Smooth muscle cell (in vitro differentiated cells): ENCODE data around the gene ELOF1. TPM values are rescaled to one million over a fixed set of nuclear protein-coding genes. Genes with fewer than 3 reads are reported as not detected.
A peak's percentile ranks its signal among the peaks of the same experiment; 100 is the strongest.

ENCODE experiments used
- DNase-seq: peaks from one replicate; lab custom pipeline; 2025; ENCODE audit not compliant: unreplicated experiment; lab: John Stamatoyannopoulos, UW
- H2AFZ ChIP-seq: fragments of 200-600 bp; sonication (generic); 2 replicates; pipeline ENCODE4 v1.6.0; 2016; ENCODE audit warnings: antibody characterized with exemption, low read depth, mild to moderate bottlenecking
- H3F3A ChIP-seq: fragments of 200-600 bp; sonication (generic); 2 replicates; pipeline ENCODE4 v1.6.0; 2017; ENCODE audit warnings: antibody characterized with exemption, low read depth
- H3K27ac ChIP-seq: fragments of 200-600 bp; sonication (generic); 2 replicates; pipeline ENCODE4 v1.5.1; 2016; ENCODE audit warnings: low read depth, mild to moderate bottlenecking
- H3K27me3 ChIP-seq: fragments of 200-600 bp; sonication (generic); 2 replicates; pipeline ENCODE4 v1.6.1; 2016; ENCODE audit warnings: low read depth, mild to moderate bottlenecking
- H3K36me3 ChIP-seq: fragments of 200-600 bp; sonication (generic); 2 replicates; pipeline ENCODE4 v1.5.1; 2016; ENCODE audit warnings: low read depth
- H3K4me1 ChIP-seq: fragments of 200-600 bp; sonication (generic); 2 replicates; pipeline ENCODE4 v1.5.1; 2016; ENCODE audit warnings: low read depth
- H3K4me2 ChIP-seq: fragments of 200-600 bp; sonication (generic); 2 replicates; pipeline ENCODE4 v1.6.0; 2016; ENCODE audit warnings: mild to moderate bottlenecking
- H3K4me3 ChIP-seq: fragments of 200-600 bp; sonication (generic); 2 replicates; pipeline ENCODE4 v1.5.1; 2016; ENCODE audit warnings: mild to moderate bottlenecking
- H3K79me2 ChIP-seq: fragments of 200-600 bp; sonication (generic); 2 replicates; pipeline ENCODE4 v1.6.0; 2016; ENCODE audit warnings: low read depth, mild to moderate bottlenecking
- H3K9ac ChIP-seq: fragments of 200-600 bp; sonication (generic); 2 replicates; pipeline ENCODE4 v1.6.0; 2016; ENCODE audit warnings: low read depth
- H3K9me3 ChIP-seq: fragments of 200-600 bp; sonication (generic); replicated peaks from 2 replicates; pipeline ENCODE4 v1.5.1; 2016; ENCODE audit warnings: low read depth
- H4K20me1 ChIP-seq: fragments of 200-600 bp; sonication (generic); 2 replicates; pipeline ENCODE4 v1.6.0; 2016; ENCODE audit warnings: low read depth
- WGBS: methylation state at CpG from one replicate; pipeline ENCODE4 v1.1.7; 2016; ENCODE audit warnings: low lambda C conversion rate; 5-methylcytosine and 5-hydroxymethylcytosine counted together
- polyA plus RNA-seq: library from polyadenylated mRNA; unstranded; fragments of >200 nt; fragmentation: Nextera tagmentation; extraction: Ambion mirVana; gene quantifications from 2 replicates; pipeline ENCODE4 v1.2.1, GENCODE V29; 2016
- small RNA-seq: library from RNA; depleted of rRNA; stranded (forward); fragments of <200 nt; gene quantifications from one replicate; pipeline ENCODE3, GENCODE V24; 2014
- total RNA-seq: library from RNA; depleted of rRNA; stranded (reverse); fragments of >200 nt; gene quantifications from 2 replicates; pipeline ENCODE4 v1.2.3, GENCODE V29; 2014
- TF ChIP-seq, protein P1 (sequence below): fragments of 200-600 bp; sonication (generic); IDR thresholded peaks from 2 replicates; pipeline ENCODE4 v1.5.1; 2017; ENCODE audit warnings: borderline replicate concordance, mild to moderate bottlenecking, antibody characterized with exemption; ENCODE audit not compliant: insufficient read depth, poor library complexity, severe bottlenecking

The ELOF1 gene
- total and polyA plus RNA-seq, 2 experiments from 2014 or later, result 18.6 to 71.4 TPM

DNA sequence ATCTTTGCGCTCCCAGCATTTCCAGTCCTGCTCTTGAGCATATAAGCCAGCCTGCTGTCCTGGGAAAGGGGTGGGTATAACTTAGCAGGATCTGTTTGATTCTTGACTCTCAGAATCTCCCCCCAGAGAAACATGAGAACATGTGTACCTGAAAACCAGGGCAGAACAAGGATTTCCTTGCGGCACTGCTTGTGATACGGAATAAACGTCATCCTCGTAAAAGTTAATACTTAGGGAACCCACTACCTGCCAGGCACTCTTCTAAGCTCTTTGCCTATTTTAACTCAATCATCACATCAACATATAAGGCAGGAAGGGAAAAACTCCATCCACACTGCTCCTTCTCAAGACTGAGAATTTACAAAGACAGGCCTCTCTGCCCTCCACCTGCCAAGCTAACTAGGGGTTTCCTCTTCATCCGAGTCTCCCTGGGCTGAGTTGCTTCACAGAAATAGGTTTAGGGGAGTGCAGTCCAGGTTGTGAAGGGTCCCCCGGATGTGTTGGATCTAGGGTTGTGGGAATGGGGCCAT lies 54.5 kb downstream of the ELOF1 start:
- H3K4me1 ChIP-seq, result peaks cover 6% of the 10 kb centered on the region
- H3K27me3 ChIP-seq, result no peaks in the 10 kb centered on the region
- 72% methylated on average over 7 of the region's 7 CpGs for whole genome bisulfite sequencing
- peak overlapping the region; percentile 87 for H3K4me2 ChIP-seq
- no peaks in the 10 kb centered on the region for H3K79me2 ChIP-seq
- peak overlapping the region; percentile 78 for H3K4me3 ChIP-seq
- H3K36me3 ChIP-seq, result no peaks in the 10 kb centered on the region
- H4K20me1 ChIP-seq, result no peaks in the 10 kb centered on the region
- H3K9me3 ChIP-seq, result no peaks in the 10 kb centered on the region
- H3K27ac ChIP-seq, result peak overlapping the region; percentile 72
- H3F3A ChIP-seq, result no peaks in the 10 kb centered on the region
- no peak for DNase-seq
- no peak overlapping the region for H2AFZ ChIP-seq
- peak overlapping the region; percentile 92 for H3K9ac ChIP-seq
- TF ChIP-seq, protein P1, sequence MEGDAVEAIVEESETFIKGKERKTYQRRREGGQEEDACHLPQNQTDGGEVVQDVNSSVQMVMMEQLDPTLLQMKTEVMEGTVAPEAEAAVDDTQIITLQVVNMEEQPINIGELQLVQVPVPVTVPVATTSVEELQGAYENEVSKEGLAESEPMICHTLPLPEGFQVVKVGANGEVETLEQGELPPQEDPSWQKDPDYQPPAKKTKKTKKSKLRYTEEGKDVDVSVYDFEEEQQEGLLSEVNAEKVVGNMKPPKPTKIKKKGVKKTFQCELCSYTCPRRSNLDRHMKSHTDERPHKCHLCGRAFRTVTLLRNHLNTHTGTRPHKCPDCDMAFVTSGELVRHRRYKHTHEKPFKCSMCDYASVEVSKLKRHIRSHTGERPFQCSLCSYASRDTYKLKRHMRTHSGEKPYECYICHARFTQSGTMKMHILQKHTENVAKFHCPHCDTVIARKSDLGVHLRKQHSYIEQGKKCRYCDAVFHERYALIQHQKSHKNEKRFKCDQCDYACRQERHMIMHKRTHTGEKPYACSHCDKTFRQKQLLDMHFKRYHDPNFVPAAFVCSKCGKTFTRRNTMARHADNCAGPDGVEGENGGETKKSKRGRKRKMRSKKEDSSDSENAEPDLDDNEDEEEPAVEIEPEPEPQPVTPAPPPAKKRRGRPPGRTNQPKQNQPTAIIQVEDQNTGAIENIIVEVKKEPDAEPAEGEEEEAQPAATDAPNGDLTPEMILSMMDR, result no peak

Small RNAs within 50 kb of the gene (small RNA-seq; reads per million reads assigned to genes)
- gene RN7SL833P, result 0.18 reads per million

Other genes starting within 250 kb of the ELOF1 start
- gene RAB3D, start 219.6 kb downstream of the ELOF1 start, total RNA-seq, result 11.0 and 11.9 TPM in 2 replicates
- 6.2 and 7.3 TPM in 2 replicates for gene RAB3D, start 219.6 kb downstream of the ELOF1 start, polyA plus RNA-seq
- 162 and 163 TPM in 2 replicates for gene TMEM205, start 213.0 kb downstream of the ELOF1 start, total RNA-seq
- 118 and 119 TPM in 2 replicates for gene TMEM205, start 213.0 kb downstream of the ELOF1 start, polyA plus RNA-seq
- gene CCDC159, start 212.7 kb downstream of the ELOF1 start, total RNA-seq, result 17.0 and 29.4 TPM in 2 replicates
- gene CCDC159, start 212.7 kb downstream of the ELOF1 start, polyA plus RNA-seq, result 8.7 and 9.8 TPM in 2 replicates
- gene PLPPR2, start 203.8 kb downstream of the ELOF1 start, total RNA-seq, result 15.1 and 21.4 TPM in 2 replicates
- 54.0 and 67.1 TPM in 2 replicates for gene PLPPR2, start 203.8 kb downstream of the ELOF1 start, polyA plus RNA-seq
- gene SWSAP1, start 184.6 kb downstream of the ELOF1 start, total RNA-seq, result 0.99 and 1.3 TPM in 2 replicates
- 2.7 and 2.8 TPM in 2 replicates for gene SWSAP1, start 184.6 kb downstream of the ELOF1 start, polyA plus RNA-seq
- 9.9 and 11.3 TPM in 2 replicates for gene EPOR, start 174.9 kb downstream of the ELOF1 start, total RNA-seq
- 24.9 and 27.4 TPM in 2 replicates for gene EPOR, start 174.9 kb downstream of the ELOF1 start, polyA plus RNA-seq
- 5.5 and 9.6 TPM in 2 replicates for gene RGL3, start 139.9 kb downstream of the ELOF1 start, total RNA-seq
- gene RGL3, start 139.9 kb downstream of the ELOF1 start, polyA plus RNA-seq, result 6.6 and 39.0 TPM in 2 replicates
- 1.0 TPM in 1 of 2 replicates, not detected in the other for gene ODAD3, start 124.1 kb downstream of the ELOF1 start, total RNA-seq
- 3.8 and 5.1 TPM in 2 replicates for gene ODAD3, start 124.1 kb downstream of the ELOF1 start, polyA plus RNA-seq
- 25.9 and 47.4 TPM in 2 replicates for gene PRKCSH, start 123.6 kb downstream of the ELOF1 start, total RNA-seq
- 165 and 169 TPM in 2 replicates for gene PRKCSH, start 123.6 kb downstream of the ELOF1 start, polyA plus RNA-seq
- not detected in 2 replicates for gene ELAVL3, start 78.2 kb downstream of the ELOF1 start, total RNA-seq
- not detected in 2 replicates for gene ELAVL3, start 78.2 kb downstream of the ELOF1 start, polyA plus RNA-seq
- 2.2 and 2.9 TPM in 2 replicates for gene ZNF653, start 53.4 kb downstream of the ELOF1 start, total RNA-seq
- 5.5 and 10.8 TPM in 2 replicates for gene ZNF653, start 53.4 kb downstream of the ELOF1 start, polyA plus RNA-seq
- gene ECSIT, start 30.1 kb downstream of the ELOF1 start, total RNA-seq, result 20.7 and 21.1 TPM in 2 replicates
- 32.1 and 34.1 TPM in 2 replicates for gene ECSIT, start 30.1 kb downstream of the ELOF1 start, polyA plus RNA-seq
- gene CNN1, start 20.4 kb downstream of the ELOF1 start, total RNA-seq, result 72.8 and 77.8 TPM in 2 replicates
- 99.5 and 125 TPM in 2 replicates for gene CNN1, start 20.4 kb downstream of the ELOF1 start, polyA plus RNA-seq
- gene ACP5, start 18.4 kb upstream of the ELOF1 start, total RNA-seq, result 1.9 and 19.8 TPM in 2 replicates
- 0.89 and 1.9 TPM in 2 replicates for gene ACP5, start 18.4 kb upstream of the ELOF1 start, polyA plus RNA-seq
- gene ZNF627, start 38.3 kb upstream of the ELOF1 start, total RNA-seq, result 24.1 and 26.9 TPM in 2 replicates
- gene ZNF627, start 38.3 kb upstream of the ELOF1 start, polyA plus RNA-seq, result 10.6 and 11.7 TPM in 2 replicates
- gene ZNF823, start 179.7 kb upstream of the ELOF1 start, total RNA-seq, result 5.7 and 12.1 TPM in 2 replicates
- gene ZNF823, start 179.7 kb upstream of the ELOF1 start, polyA plus RNA-seq, result 0.95 and 1.0 TPM in 2 replicates
- 7.6 and 9.3 TPM in 2 replicates for gene ZNF441, start 207.8 kb upstream of the ELOF1 start, total RNA-seq
- gene ZNF441, start 207.8 kb upstream of the ELOF1 start, polyA plus RNA-seq, result 2.7 and 2.8 TPM in 2 replicates
- gene ZNF491, start 239.3 kb upstream of the ELOF1 start, total RNA-seq, result 3.6 and 6.1 TPM in 2 replicates
- gene ZNF491, start 239.3 kb upstream of the ELOF1 start, polyA plus RNA-seq, result 1.1 and 1.4 TPM in 2 replicates